ENCODE measurements around the gene ATP10B. TPM values are rescaled to one million over a fixed set of nuclear protein-coding genes. Genes with fewer than 3 reads are reported as not detected.

ATP10B gene
- total and polyA plus RNA-seq, 2 of the 8 experiments (the other 6 are each of a cell fraction or from before 2014, with no cell fraction given), result 0.06 to 0.11 TPM

DNA sequence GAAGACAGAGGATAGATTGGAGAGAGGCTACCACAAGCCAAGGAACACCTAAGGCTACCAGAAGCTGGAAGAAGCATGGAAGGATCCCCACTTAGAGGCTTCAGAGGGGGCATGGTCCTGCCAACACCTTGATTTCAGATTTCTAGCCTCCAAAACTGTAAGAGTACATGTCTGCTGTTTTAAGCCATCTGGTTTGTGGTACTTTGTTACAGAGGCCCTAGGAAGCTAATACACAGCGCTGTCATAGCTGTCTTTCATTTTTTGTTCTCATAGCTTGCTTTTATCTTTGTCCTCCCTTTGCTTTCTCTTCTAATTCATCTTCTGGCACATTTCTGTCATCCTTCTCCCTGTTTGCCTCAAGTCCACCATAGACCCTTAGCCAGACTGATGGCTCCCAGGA lies 104.5 kb downstream of the ATP10B start:
- H3K4me1 ChIP-seq (replicated peaks in 1 of 4; ENCODE audit: control insufficient read depth in 3 of 4, insufficient read depth in 4 of 4, low read length in 3 of 4), result peaks cover 0 to 4% (median 0%) of the 10 kb centered on the region in 4 experiments; a peak in 3 of 7 replicates
- TF ChIP-seq GTF2F1 (IDR thresholded peaks at IDR 0.05; ENCODE audit: borderline replicate concordance, low read depth, low read length) (no peak), SIRT6 (IDR thresholded peaks at IDR 0.05; ENCODE audit: low read length) (no peak), TEAD4 (IDR thresholded peaks at IDR 0.05; ENCODE audit: low read depth, low read length) (no peak), SP4 (IDR thresholded peaks at IDR 0.05; ENCODE audit: low read length) (no peak), POU5F1 (IDR thresholded peaks at IDR 0.05; ENCODE audit: low read depth, low read length) (no peak)
- TF ChIP-seq, protein P1, sequence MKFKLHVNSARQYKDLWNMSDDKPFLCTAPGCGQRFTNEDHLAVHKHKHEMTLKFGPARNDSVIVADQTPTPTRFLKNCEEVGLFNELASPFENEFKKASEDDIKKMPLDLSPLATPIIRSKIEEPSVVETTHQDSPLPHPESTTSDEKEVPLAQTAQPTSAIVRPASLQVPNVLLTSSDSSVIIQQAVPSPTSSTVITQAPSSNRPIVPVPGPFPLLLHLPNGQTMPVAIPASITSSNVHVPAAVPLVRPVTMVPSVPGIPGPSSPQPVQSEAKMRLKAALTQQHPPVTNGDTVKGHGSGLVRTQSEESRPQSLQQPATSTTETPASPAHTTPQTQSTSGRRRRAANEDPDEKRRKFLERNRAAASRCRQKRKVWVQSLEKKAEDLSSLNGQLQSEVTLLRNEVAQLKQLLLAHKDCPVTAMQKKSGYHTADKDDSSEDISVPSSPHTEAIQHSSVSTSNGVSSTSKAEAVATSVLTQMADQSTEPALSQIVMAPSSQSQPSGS (IDR thresholded peaks at IDR 0.05; ENCODE audit: low read length), result no peak
- TF ChIP-seq, protein P2, sequence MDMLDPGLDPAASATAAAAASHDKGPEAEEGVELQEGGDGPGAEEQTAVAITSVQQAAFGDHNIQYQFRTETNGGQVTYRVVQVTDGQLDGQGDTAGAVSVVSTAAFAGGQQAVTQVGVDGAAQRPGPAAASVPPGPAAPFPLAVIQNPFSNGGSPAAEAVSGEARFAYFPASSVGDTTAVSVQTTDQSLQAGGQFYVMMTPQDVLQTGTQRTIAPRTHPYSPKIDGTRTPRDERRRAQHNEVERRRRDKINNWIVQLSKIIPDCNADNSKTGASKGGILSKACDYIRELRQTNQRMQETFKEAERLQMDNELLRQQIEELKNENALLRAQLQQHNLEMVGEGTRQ (IDR thresholded peaks at IDR 0.05; ENCODE audit: low read length), result no peak
- TF ChIP-seq, protein P3, sequence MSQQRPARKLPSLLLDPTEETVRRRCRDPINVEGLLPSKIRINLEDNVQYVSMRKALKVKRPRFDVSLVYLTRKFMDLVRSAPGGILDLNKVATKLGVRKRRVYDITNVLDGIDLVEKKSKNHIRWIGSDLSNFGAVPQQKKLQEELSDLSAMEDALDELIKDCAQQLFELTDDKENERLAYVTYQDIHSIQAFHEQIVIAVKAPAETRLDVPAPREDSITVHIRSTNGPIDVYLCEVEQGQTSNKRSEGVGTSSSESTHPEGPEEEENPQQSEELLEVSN (IDR thresholded peaks at IDR 0.05), result no peak
- no peaks in the 10 kb centered on the region for H3K9me3 ChIP-seq (ENCODE audit: insufficient read depth in 2 of 2, low read depth in 1 of 2, low read length in 1 of 2)
- H3K27me3 ChIP-seq (replicated peaks in 1 of 4; ENCODE audit: control insufficient read depth in 3 of 4, extremely low read depth in 1 of 4, insufficient read depth in 3 of 4, low read length in 3 of 4), result no peaks in the 10 kb centered on the region
- H2BK5ac ChIP-seq (ENCODE audit: low read depth, low read length), result no peak overlapping the region
- H4K5ac ChIP-seq (ENCODE audit: insufficient read length, low read depth, low read length), result no peak overlapping the region
- DNase-seq (ENCODE audit: low read depth in 1 of 2, low spot score in 2 of 2) (no peak), FAIRE-seq (no peak)
- H3K79me2 ChIP-seq (ENCODE audit: control insufficient read depth in 1 of 2, insufficient read depth in 2 of 2, low read length in 2 of 2), result no peaks in the 10 kb centered on the region
- no peak overlapping the region for H3K56ac ChIP-seq (replicated peaks; ENCODE audit: insufficient read length, low read depth, low read length)
- ChIA-PET POLR2A (ENCODE audit: partially characterized antibody) (no interaction called here), CTCF (ENCODE audit: partially characterized antibody) (interaction anchor here (0.8 to 1.3 kb wide), 3 partner anchors 39 to 70 kb away, joined by 3 to 7 read pairs (median 4); no protein-coding TSS in a partner anchor)
- H3K14ac ChIP-seq (ENCODE audit: insufficient read length), result no peak overlapping the region
- H3K18ac ChIP-seq (ENCODE audit: extremely low read depth, low read length), result no peak overlapping the region
- H3K4me3 ChIP-seq (ENCODE audit: extremely low read depth in 1 of 4, insufficient read depth in 2 of 4, low read depth in 3 of 4, low read length in 4 of 4), result no peak overlapping the region
- no peaks in the 10 kb centered on the region for H3K23me2 ChIP-seq (ENCODE audit: low read depth, low read length)
- no peak overlapping the region for H2BK15ac ChIP-seq (ENCODE audit: low read length)
- H3K36me3 ChIP-seq (ENCODE audit: control insufficient read depth in 2 of 4, insufficient read depth in 4 of 4, low read length in 3 of 4), result no peaks in the 10 kb centered on the region
- H4K20me1 ChIP-seq (replicated peaks in 1 of 2; ENCODE audit: control insufficient read depth in 1 of 2, insufficient read depth in 2 of 2, low read length in 2 of 2), result no peaks in the 10 kb centered on the region
- no peaks in the 10 kb centered on the region for H3K79me1 ChIP-seq (ENCODE audit: low read depth, low read length)
- no peak overlapping the region for H3K23ac ChIP-seq (ENCODE audit: insufficient read length)
- no peak overlapping the region for H3K4me2 ChIP-seq (ENCODE audit: insufficient read depth in 1 of 2, low read depth in 2 of 2, low read length in 2 of 2)
- H3K27ac ChIP-seq (ENCODE audit: low read depth, low read length), result no peak overlapping the region
- no peak overlapping the region for H3K9ac ChIP-seq (replicated peaks in 1 of 4; ENCODE audit: extremely low read depth in 1 of 4, low read depth in 3 of 4, low read length in 3 of 4)
- no peak overlapping the region for H2AK5ac ChIP-seq (ENCODE audit: low read depth, low read length)
- H4K91ac ChIP-seq (replicated peaks; ENCODE audit: insufficient read length, low read length), result no peak overlapping the region
- no peak overlapping the region for H2AFZ ChIP-seq (ENCODE audit: low read length)
- WGBS, 2 experiments (ENCODE audit: extremely low coverage in 1 of 2, insufficient coverage in 1 of 2, insufficient read length in 1 of 2, insufficient replicate concordance in 2 of 2, low coverage in 1 of 2, low lambda C conversion rate in 2 of 2, missing lambda C conversion rate in 1 of 2), result 93% methylated on average over 1 of the region's 1 CpG; no CpG with 5 or more reads in 1 of the 2 experiments
- H2BK12ac ChIP-seq (ENCODE audit: low read depth, low read length), result no peak overlapping the region
- no peak overlapping the region for H2BK20ac ChIP-seq (ENCODE audit: low read length)
- no peak overlapping the region for H3K4ac ChIP-seq (replicated peaks; ENCODE audit: insufficient read length, low read depth, low read length)
- H4K8ac ChIP-seq (ENCODE audit: extremely low read depth, insufficient read depth, low read length), result no peak overlapping the region
- no peak overlapping the region for H2BK120ac ChIP-seq (replicated peaks; ENCODE audit: low read depth, low read length)

Data from H1 (cell line).